K562 (cell line): ENCODE data around the gene ZKSCAN3. TPM values are rescaled to one million over a fixed set of nuclear protein-coding genes. Genes with fewer than 3 reads are reported as not detected.

Experiments used
- ATF1 ChIP-seq, 2 experiments: fragments of 450-650 bp in 1 of 2; IDR thresholded peaks; 2 replicates each; pipeline ENCODE4 v1.6.1; 2016; ENCODE audit warnings: missing compliant biosample characterization in 1 of 2, missing genetic modification characterization in 1 of 2
- ATF7 ChIP-seq: fragments of 450-650 bp; IDR thresholded peaks from 2 replicates; pipeline ENCODE4 v1.7.1; 2014; ENCODE audit warnings: mild to moderate bottlenecking, moderate library complexity
- C11orf30 ChIP-seq: fragments of 450-650 bp; IDR thresholded peaks from 2 replicates; pipeline ENCODE4 v1.6.1; 2016; ENCODE audit warnings: low read depth, mild to moderate bottlenecking
- CEBPG ChIP-seq, 3 experiments: fragments of 200-800 bp in 1 of 3; sonication (Bioruptor generic) in 1 of 3; sonication (generic) in 1 of 3; formaldehyde crosslinking in 1 of 3; IDR thresholded peaks in 2 of 3; conservative IDR thresholded peaks in 1 of 3; 2 replicates each; pipeline versions ENCODE4 v1.6.1 to v1.8.0; 2016 to 2022; ENCODE audit warnings: missing compliant biosample characterization in 2 of 3, missing genetic modification characterization in 2 of 3, mild to moderate bottlenecking in 1 of 3, missing genetic modification reagents in 1 of 3
- MYNN ChIP-seq, 2 experiments: sonication (generic); formaldehyde crosslinking in 1 of 2; IDR thresholded peaks; 2 replicates each; pipeline versions ENCODE4 v1.5.0 to v1.6.1; 2016 to 2020; ENCODE audit warnings: antibody characterized with exemption in 1 of 2, missing genetic modification reagents in 1 of 2
- NFIX ChIP-seq: fragments of 250-450 bp; sonication (Bioruptor Pico); IDR thresholded peaks from 2 replicates; pipeline ENCODE4 v1.4.0; 2020; ENCODE audit warnings: low read depth, mild to moderate bottlenecking, moderate library complexity
- NR1H2 ChIP-seq: sonication (generic); formaldehyde crosslinking; IDR thresholded peaks from 2 replicates; pipeline ENCODE4 v1.4.0; 2020; ENCODE audit warnings: mild to moderate bottlenecking, missing genetic modification reagents
- NUFIP1 ChIP-seq: fragments of 450-650 bp; IDR thresholded peaks from 2 replicates; pipeline ENCODE4 v1.6.1; 2018; ENCODE audit not compliant: partially characterized antibody
- RBM39 ChIP-seq: fragments of 200-400 bp; formaldehyde crosslinking; optimal IDR thresholded peaks from 2 replicates; pipeline ENCODE3; 2018; ENCODE audit warnings: low read depth, low read length
- SIN3A ChIP-seq, 2 experiments: fragments of 150-350 bp in 1 of 2; IDR thresholded peaks; 2 replicates each; pipeline ENCODE4 v1.6.1; 2011 to 2016; ENCODE audit warnings: borderline replicate concordance in 2 of 2, low read depth in 2 of 2, low read length in 2 of 2, mild to moderate bottlenecking in 2 of 2, moderate library complexity in 2 of 2; ENCODE audit not compliant: control insufficient read depth in 1 of 2
- SREBF1 ChIP-seq: fragments of 150-350 bp; IDR thresholded peaks from 2 replicates; pipeline ENCODE4 v1.6.1; 2014; ENCODE audit warnings: antibody characterized with exemption, low read depth, low read length, borderline replicate concordance
- ZFX ChIP-seq: sonication (generic); formaldehyde crosslinking; IDR thresholded peaks from 2 replicates; pipeline ENCODE4 v1.8.0; 2022; ENCODE audit warnings: mild to moderate bottlenecking, missing genetic modification reagents, moderate library complexity
- ZNF197 ChIP-seq: fragments of 200-800 bp; sonication (Bioruptor generic); IDR thresholded peaks from 2 replicates; pipeline ENCODE4 v1.6.1; 2016; ENCODE audit warnings: low read depth, missing genetic modification characterization, missing compliant biosample characterization
- ZNF212 ChIP-seq: fragments of 450-650 bp; formaldehyde crosslinking; IDR thresholded peaks from 2 replicates; pipeline ENCODE4 v1.4.0; 2020; ENCODE audit warnings: mild to moderate bottlenecking
- ZNF282 ChIP-seq: sonication (generic); formaldehyde crosslinking; IDR thresholded peaks from 2 replicates; pipeline ENCODE4 v1.8.1; 2023; ENCODE audit warnings: missing genetic modification reagents
- polyA plus RNA-seq, 8 experiments: library from polyadenylated mRNA; depleted of rRNA in 4 of 8; stranded (reverse) in 5 of 8; unstranded in 3 of 8; fragments of >200 nt; fragmentation: Nextera tagmentation in 2 of 8; fragmentation: Illumina TruSeq in 1 of 8; extraction: Ambion mirVana in 2 of 8; extraction: Trizol in 1 of 8; gene quantifications; 2 replicates each; pipeline versions ENCODE4 v1.2.1 to v1.2.3, GENCODE V29; 2011 to 2014; ENCODE audit warnings: inconsistent platforms in 1 of 8, missing spikeins in 1 of 8
- total RNA-seq, 7 experiments: library from RNA; depleted of rRNA in 6 of 7; stranded (reverse); fragments of >200 nt in 6 of 7; fragmentation: Illumina TruSeq in 2 of 7; extraction: Trizol in 2 of 7; gene quantifications; 2 replicates each; pipeline versions ENCODE4 v1.2.1 to v1.2.3, GENCODE V29; 2011 to 2021; ENCODE audit warnings: low replicate concordance in 1 of 7
- TF ChIP-seq, protein P1 (sequence below): sonication (generic); formaldehyde crosslinking; IDR thresholded peaks from 2 replicates; pipeline ENCODE4 v1.8.0; 2022; ENCODE audit warnings: mild to moderate bottlenecking, missing genetic modification reagents
- TF ChIP-seq, protein P2 (sequence below): fragments of 250-450 bp; sonication (Bioruptor Pico); IDR thresholded peaks from 2 replicates; pipeline ENCODE4 v1.5.1; 2021; ENCODE audit warnings: mild to moderate bottlenecking
- TF ChIP-seq, protein P3 (sequence below): fragments of 200-800 bp; sonication (Bioruptor generic); IDR thresholded peaks from 2 replicates; pipeline ENCODE4 v1.6.1; 2017; ENCODE audit warnings: missing genetic modification characterization, missing compliant biosample characterization

ZKSCAN3 gene
- total and polyA plus RNA-seq, 9 of the 15 experiments (the other 6 are each of a cell fraction or from before 2014, with no cell fraction given): 3.0 to 12.4 (median 10.2) TPM

DNA sequence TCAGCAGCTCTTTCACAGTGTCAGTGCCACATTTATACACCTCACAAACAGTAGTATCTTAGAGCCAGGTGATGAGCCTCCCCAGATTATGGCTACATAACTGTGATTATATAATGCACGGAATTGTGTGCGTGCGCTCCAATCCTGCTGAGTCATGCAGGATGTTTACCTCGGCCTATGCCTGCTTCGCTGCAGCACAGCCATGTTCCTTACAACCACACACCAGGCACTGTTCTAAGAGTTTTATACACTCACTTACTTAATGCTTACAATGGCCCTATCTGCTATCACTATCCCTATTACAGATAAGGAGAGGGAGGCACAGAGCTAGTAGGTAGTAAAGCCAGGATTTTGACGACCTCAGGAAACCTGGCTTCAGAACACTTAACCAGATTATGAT is 7.3 kb downstream of the ZKSCAN3 start (continued):
- TF ChIP-seq SIN3A (IDR thresholded peaks at IDR 0.05; ENCODE audit: borderline replicate concordance in 2 of 2, control insufficient read depth in 1 of 2, low read depth in 2 of 2, low read length in 2 of 2) (no peak), ZNF197 (CRISPR knock-in tag) (no peak), ATF1 (CRISPR knock-in tag; IDR thresholded peaks at IDR 0.05) (no peak), ATF1 (tag; IDR thresholded peaks at IDR 0.05) (no peak), MYNN (IDR thresholded peaks at IDR 0.05) (no peak), MYNN (CRISPR knock-in tag; IDR thresholded peaks at IDR 0.05) (no peak), ATF7 (0 out of 2 replicates have a peak, but pooled peaks have one; percentile 19), ZNF212 (CRISPR knock-in tag) (no peak), C11orf30 (peak; percentile 87), NR1H2 (CRISPR knock-in tag) (0 out of 2 replicates have a peak, but pooled peaks have one; percentile 50), NFIX (CRISPR knock-in tag) (no peak), SREBF1 (0 out of 2 replicates have a peak, but pooled peaks have one; percentile 1), ZNF282 (CRISPR knock-in tag) (no peak), CEBPG (CRISPR knock-in tag; IDR thresholded peaks at IDR 0.05) (no peak), CEBPG (tag; conservative IDR thresholded peaks at IDR 0.05 in 1 of 2, IDR thresholded peaks at IDR 0.05 in 1 of 2) (no peak), RBM39 (no peak), ZFX (CRISPR knock-in tag) (no peak), NUFIP1 (no peak)
- TF ChIP-seq, protein P1, sequence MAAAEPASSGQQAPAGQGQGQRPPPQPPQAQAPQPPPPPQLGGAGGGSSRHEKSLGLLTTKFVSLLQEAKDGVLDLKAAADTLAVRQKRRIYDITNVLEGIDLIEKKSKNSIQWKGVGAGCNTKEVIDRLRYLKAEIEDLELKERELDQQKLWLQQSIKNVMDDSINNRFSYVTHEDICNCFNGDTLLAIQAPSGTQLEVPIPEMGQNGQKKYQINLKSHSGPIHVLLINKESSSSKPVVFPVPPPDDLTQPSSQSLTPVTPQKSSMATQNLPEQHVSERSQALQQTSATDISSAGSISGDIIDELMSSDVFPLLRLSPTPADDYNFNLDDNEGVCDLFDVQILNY (CRISPR knock-in tag): no peak
- TF ChIP-seq, protein P2, sequence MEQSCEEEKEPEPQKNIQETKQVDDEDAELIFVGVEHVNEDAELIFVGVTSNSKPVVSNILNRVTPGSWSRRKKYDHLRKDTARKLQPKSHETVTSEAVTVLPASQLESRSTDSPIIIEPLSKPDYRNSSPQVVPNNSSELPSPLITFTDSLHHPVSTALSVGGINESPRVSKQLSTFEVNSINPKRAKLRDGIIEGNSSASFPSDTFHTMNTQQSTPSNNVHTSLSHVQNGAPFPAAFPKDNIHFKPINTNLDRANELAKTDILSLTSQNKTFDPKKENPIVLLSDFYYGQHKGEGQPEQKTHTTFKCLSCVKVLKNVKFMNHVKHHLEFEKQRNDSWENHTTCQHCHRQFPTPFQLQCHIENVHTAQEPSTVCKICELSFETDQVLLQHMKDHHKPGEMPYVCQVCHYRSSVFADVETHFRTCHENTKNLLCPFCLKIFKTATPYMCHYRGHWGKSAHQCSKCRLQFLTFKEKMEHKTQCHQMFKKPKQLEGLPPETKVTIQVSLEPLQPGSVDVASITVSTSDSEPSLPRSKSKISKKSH (CRISPR knock-in tag): no peak
- TF ChIP-seq, protein P3, sequence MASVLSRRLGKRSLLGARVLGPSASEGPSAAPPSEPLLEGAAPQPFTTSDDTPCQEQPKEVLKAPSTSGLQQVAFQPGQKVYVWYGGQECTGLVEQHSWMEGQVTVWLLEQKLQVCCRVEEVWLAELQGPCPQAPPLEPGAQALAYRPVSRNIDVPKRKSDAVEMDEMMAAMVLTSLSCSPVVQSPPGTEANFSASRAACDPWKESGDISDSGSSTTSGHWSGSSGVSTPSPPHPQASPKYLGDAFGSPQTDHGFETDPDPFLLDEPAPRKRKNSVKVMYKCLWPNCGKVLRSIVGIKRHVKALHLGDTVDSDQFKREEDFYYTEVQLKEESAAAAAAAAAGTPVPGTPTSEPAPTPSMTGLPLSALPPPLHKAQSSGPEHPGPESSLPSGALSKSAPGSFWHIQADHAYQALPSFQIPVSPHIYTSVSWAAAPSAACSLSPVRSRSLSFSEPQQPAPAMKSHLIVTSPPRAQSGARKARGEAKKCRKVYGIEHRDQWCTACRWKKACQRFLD (CRISPR knock-in tag): 0 out of 2 replicates have a peak, but pooled peaks have one; percentile 35
